IMR-90 (cell line): ENCODE data around the gene XDH. TPM values are rescaled to one million over a fixed set of nuclear protein-coding genes. Genes with fewer than 3 reads are reported as not detected.

Source experiments
- ATAC-seq: fragments of 200-7000 bp; cut with Tn5 transposase; 2 replicates; pipeline ENCODE4 v1.9.1; 2020; ENCODE audit warnings: low read depth, mild to moderate bottlenecking, moderate library complexity
- BruUV-seq: library from RNA; stranded (reverse); fragments of 400-500 nt; replicated peaks from 2 replicates; lab custom pipeline; 2021; lab: Mats Ljungman, UMichigan
- CTCF ChIA-PET: fragments of 300-600 bp; formaldehyde crosslinking; extraction: SDS; loops from one replicate; lab custom pipeline; 2021; ENCODE audit warnings: antibody characterized with exemption; lab: Yijun Ruan, JAX
- POLR2A ChIA-PET: fragments of 300-600 bp; sonication (Branson Sonifier 250); formaldehyde crosslinking; loops from one replicate; lab custom pipeline; 2022; ENCODE audit warnings: antibody characterized with exemption; ENCODE audit not compliant: unreplicated experiment; lab: Charles Lee
- DNase-seq: peaks from one replicate; pipeline ENCODE4 v3.0.0; 2013
- H2AFZ ChIP-seq: replicated peaks from 2 replicates; pipeline ENCODE3; 2013; ENCODE audit warnings: low read length, mild to moderate bottlenecking; ENCODE audit not compliant: poor library complexity
- H2AK5ac ChIP-seq: 2 replicates; pipeline ENCODE4 v1.6.1; 2013; ENCODE audit warnings: low read depth, low read length, inconsistent platforms
- H2AK9ac ChIP-seq: replicated peaks from 2 replicates; pipeline ENCODE3; 2013; ENCODE audit warnings: mild to moderate bottlenecking, low read depth, low read length, moderate library complexity; ENCODE audit not compliant: poor library complexity
- H2BK120ac ChIP-seq: 2 replicates; pipeline ENCODE4 v1.6.1; 2013; ENCODE audit warnings: low read depth, low read length, inconsistent platforms
- H2BK15ac ChIP-seq: 3 replicates; pipeline ENCODE4 v1.6.1; 2013; ENCODE audit warnings: low read depth, low read length, inconsistent platforms
- H2BK20ac ChIP-seq: 2 replicates; pipeline ENCODE4 v1.6.1; 2013; ENCODE audit warnings: low read depth, mild to moderate bottlenecking, inconsistent platforms, low read length, moderate library complexity
- H2BK5ac ChIP-seq: 2 replicates; pipeline ENCODE4 v1.6.1; 2013; ENCODE audit warnings: mild to moderate bottlenecking, low read depth, low read length, inconsistent platforms; ENCODE audit not compliant: poor library complexity, severe bottlenecking
- H3K14ac ChIP-seq: replicated peaks from 2 replicates; pipeline ENCODE4 v1.6.1; 2013; ENCODE audit warnings: low read depth, low read length, inconsistent platforms
- H3K18ac ChIP-seq: 2 replicates; pipeline ENCODE4 v1.6.1; 2013; ENCODE audit warnings: low read depth, low read length, control low read depth
- H3K23ac ChIP-seq: 2 replicates; pipeline ENCODE4 v1.6.1; 2013; ENCODE audit warnings: low read depth, low read length, inconsistent platforms
- H3K27ac ChIP-seq: 2 replicates; pipeline ENCODE4 v1.5.1; 2013; ENCODE audit warnings: mild to moderate bottlenecking, control low read depth, low read length; ENCODE audit not compliant: insufficient read depth
- H3K27me3 ChIP-seq: 2 replicates; pipeline ENCODE4 v1.6.1; 2013; ENCODE audit warnings: low read length; ENCODE audit not compliant: control insufficient read depth, insufficient read depth
- H3K36me3 ChIP-seq: 2 replicates; pipeline ENCODE4 v1.6.1; 2013; ENCODE audit warnings: low read length, mixed read lengths; ENCODE audit not compliant: control insufficient read depth, insufficient read depth
- H3K4ac ChIP-seq: 2 replicates; pipeline ENCODE4 v1.6.1; 2013; ENCODE audit warnings: low read depth, low read length, inconsistent platforms
- H3K4me1 ChIP-seq: 2 replicates; pipeline ENCODE4 v1.6.1; 2013; ENCODE audit warnings: low read length, mixed read lengths; ENCODE audit not compliant: control insufficient read depth, insufficient read depth
- H3K4me2 ChIP-seq: 2 replicates; pipeline ENCODE4 v1.6.1; 2013; ENCODE audit warnings: low read depth, mild to moderate bottlenecking, control low read depth, low read length, moderate library complexity
- H3K4me3 ChIP-seq: 2 replicates; pipeline ENCODE4 v1.5.1; 2013; ENCODE audit warnings: low read depth, mild to moderate bottlenecking, control low read depth, low read length, moderate library complexity; ENCODE audit not compliant: insufficient read depth
- H3K56ac ChIP-seq: 2 replicates; pipeline ENCODE4 v1.6.1; 2013; ENCODE audit warnings: low read length, inconsistent platforms; ENCODE audit not compliant: insufficient read depth; ENCODE audit errors: extremely low read depth
- H3K79me1 ChIP-seq, 2 experiments: 2 replicates each; pipeline ENCODE4 v1.6.1; 2013; ENCODE audit warnings: low read length in 2 of 2, inconsistent platforms in 1 of 2, low read depth in 1 of 2
- H3K9ac ChIP-seq: 2 replicates; pipeline ENCODE4 v1.6.1; 2013; ENCODE audit warnings: low read depth, low read length, control low read depth
- H3K9me1 ChIP-seq: 2 replicates; pipeline ENCODE4 v1.6.1; 2013; ENCODE audit warnings: low read length, inconsistent platforms; ENCODE audit not compliant: insufficient read depth
- H3K9me3 ChIP-seq: 2 replicates; pipeline ENCODE4 v1.6.1; 2013; ENCODE audit warnings: low read length; ENCODE audit not compliant: control insufficient read depth, insufficient read depth
- H4K20me1 ChIP-seq: 2 replicates; pipeline ENCODE4 v1.6.1; 2013; ENCODE audit warnings: low read length, inconsistent platforms; ENCODE audit not compliant: insufficient read depth
- H4K5ac ChIP-seq: 2 replicates; pipeline ENCODE4 v1.6.1; 2013; ENCODE audit warnings: mild to moderate bottlenecking, low read depth, low read length, control low read depth
- H4K8ac ChIP-seq, 2 experiments: 2 replicates each; pipeline ENCODE4 v1.6.1; 2013; ENCODE audit warnings: low read depth in 2 of 2, low read length in 2 of 2, control low read depth in 1 of 2, inconsistent platforms in 1 of 2
- H4K91ac ChIP-seq: 2 replicates; pipeline ENCODE4 v1.6.1; 2013; ENCODE audit warnings: low read depth, low read length, inconsistent platforms; ENCODE audit not compliant: insufficient read depth
- BHLHE40 ChIP-seq: fragments of 150-350 bp; IDR thresholded peaks from 2 replicates; pipeline ENCODE4 v1.6.1; 2016; ENCODE audit warnings: mild to moderate bottlenecking, low read depth, low read length
- CHD1 ChIP-seq: IDR thresholded peaks from 2 replicates; pipeline ENCODE4 v1.6.1; 2012; ENCODE audit warnings: low read depth, low read length, improper control_type of control experiment
- CTCF ChIP-seq: conservative IDR thresholded peaks from 2 replicates; pipeline ENCODE4 v1.5.1; 2012; ENCODE audit warnings: mild to moderate bottlenecking, low read depth, low read length, improper control_type of control experiment
- FOS ChIP-seq: fragments of 150-350 bp; IDR thresholded peaks from 2 replicates; pipeline ENCODE4 v1.6.1; 2016; ENCODE audit warnings: low read depth, low read length
- MAZ ChIP-seq: IDR thresholded peaks from 2 replicates; pipeline ENCODE4 v1.6.1; 2012; ENCODE audit warnings: low read depth, mild to moderate bottlenecking, low read length, improper control_type of control experiment, moderate library complexity, borderline replicate concordance
- MXI1 ChIP-seq: IDR thresholded peaks from 2 replicates; pipeline ENCODE4 v1.6.1; 2012; ENCODE audit warnings: low read depth, mild to moderate bottlenecking, low read length, moderate library complexity, borderline replicate concordance
- POLR2A ChIP-seq: IDR thresholded peaks from 2 replicates; pipeline ENCODE4 v1.6.1; 2012; ENCODE audit warnings: mild to moderate bottlenecking, low read depth, low read length
- RAD21 ChIP-seq: IDR thresholded peaks from 2 replicates; pipeline ENCODE4 v1.6.1; 2012; ENCODE audit warnings: low read length, improper control_type of control experiment
- RCOR1 ChIP-seq: IDR thresholded peaks from 2 replicates; pipeline ENCODE4 v1.6.1; 2012; ENCODE audit warnings: mild to moderate bottlenecking, low read length, improper control_type of control experiment; ENCODE audit not compliant: insufficient replicate concordance
- RFX5 ChIP-seq: IDR thresholded peaks from 2 replicates; pipeline ENCODE4 v1.8.0; 2012; ENCODE audit warnings: low read depth, mild to moderate bottlenecking, low read length, moderate library complexity
- SMC3 ChIP-seq: fragments of 150-350 bp; IDR thresholded peaks from 2 replicates; pipeline ENCODE4 v1.6.1; 2016; ENCODE audit warnings: low read depth, mild to moderate bottlenecking, antibody characterized with exemption, low read length, moderate library complexity
- WGBS, 2 experiments: methylation state at CpG; one replicate each; pipeline versions ENCODE4 v1.1.5 to v1.1.7; 2013; ENCODE audit warnings: missing lambda C conversion rate in 2 of 2; ENCODE audit not compliant: insufficient read length in 1 of 2; ENCODE audit errors: extremely low coverage in 2 of 2; 5-methylcytosine and 5-hydroxymethylcytosine counted together
- dilution Hi-C: fragments of 300-500 bp; cut with HindIII; formaldehyde crosslinking; loops from one replicate; pipeline ENCODE4 v1.14.3; 2018; ENCODE audit warnings: low sequenced_read_pairs; ENCODE audit not compliant: unreplicated experiment
- in situ Hi-C: fragments of 300-500 bp; cut with MboI; formaldehyde crosslinking; loops from 3 replicates; pipeline ENCODE4 v1.14.3; 2019; ENCODE audit warnings: low sequenced_read_pairs, inconsistent platforms, mixed read lengths
- intact Hi-C: fragments of 100-400 bp; cut with micrococcal nuclease; formaldehyde crosslinking; loops from 2 replicates; pipeline ENCODE4 v1.10.0; 2022
- polyA plus RNA-seq, 3 experiments: library from polyadenylated mRNA; depleted of rRNA; stranded (reverse); fragments of >200 nt; gene quantifications; 2 replicates each; pipeline ENCODE4 v1.2.3, GENCODE V29; 2012; ENCODE audit warnings: low replicate concordance in 1 of 3
- total RNA-seq: library from RNA; depleted of rRNA; stranded (reverse); fragments of >200 nt; gene quantifications from 2 replicates; pipeline ENCODE4 v1.2.3, GENCODE V29; 2012

Gene XDH
- total and polyA plus RNA-seq, 2 of the 4 experiments (the other 2 are of a cell fraction), result 0.46 to 1.1 TPM

- Histone ChIP-seq H2AK5ac (no peak overlapping the region), H4K91ac (no peak overlapping the region), H3K9me1 (no peaks in the 10 kb centered on the region; the same call in 1 of the 2 replicates), H3K9me3 (no peaks in the 10 kb centered on the region), H3K4me2 (no peak overlapping the region), H3K27me3 (no peaks in the 10 kb centered on the region), H2AK9ac (no peak overlapping the region), H2BK120ac (no peak overlapping the region), H3K79me1 (no peaks in the 10 kb centered on the region), H4K8ac (no peak overlapping the region), H3K36me3 (no peaks in the 10 kb centered on the region), H2BK5ac (no peak overlapping the region), H3K14ac (no peak overlapping the region), H3K4ac (no peak overlapping the region), H3K18ac (no peak overlapping the region), H3K27ac (no peak overlapping the region), H3K23ac (no peak overlapping the region), H2BK15ac (no peak overlapping the region), H2AFZ (no peak overlapping the region), H3K4me3 (no peak overlapping the region), H3K56ac (no peak overlapping the region), H3K4me1 (no peaks in the 10 kb centered on the region), H2BK20ac (no peak overlapping the region), H4K5ac (no peak overlapping the region), H3K9ac (no peak overlapping the region), H4K20me1 (no peaks in the 10 kb centered on the region)
- 80% methylated on average over 1 of the region's 2 CpGs; no CpG with 5 or more reads in 1 of the 2 experiments for WGBS, 2 experiments
- intact Hi-C loops (no loop called here), in situ Hi-C loops (no loop called here), dilution Hi-C loops (no loop called here)
- DNase-seq, result no peak
- ATAC-seq, result no peak
- CTCF ChIA-PET, result no interaction called here
- POLR2A ChIA-PET, result no interaction called here
- BruUV-seq, result no TSS peak
- TF ChIP-seq POLR2A (no peak), BHLHE40 (no peak), RAD21 (no peak), FOS (no peak), MAZ (no peak), MXI1 (no peak), CHD1 (no peak), CTCF (no peak), RFX5 (no peak), RCOR1 (no peak), SMC3 (no peak)
Measured at GRCh38 chr2:31373127-31373526, 41.4 kb downstream of the XDH start.
